CD14-positive monocyte (primary cell): ENCODE results near the gene TRIM37. TPM values are rescaled to one million over a fixed set of nuclear protein-coding genes. Genes with fewer than 3 reads are reported as not detected.

Experiments used
- DNase-seq, 3 donors: peaks; one replicate each; pipeline ENCODE4 v3.0.0-alpha.2; 2011 to 2022
- H2AFZ ChIP-seq: 2 replicates; pipeline ENCODE4 v1.6.0; 2012; ENCODE audit warnings: mild to moderate bottlenecking, low read depth, low read length, inconsistent platforms; ENCODE audit not compliant: insufficient read depth, poor library complexity, severe bottlenecking
- H3K27ac ChIP-seq, 2 donors: 1 replicate in 1 of 2; 2 replicates in 1 of 2; pipeline ENCODE4 v1.5.1; 2012 to 2013; ENCODE audit warnings: low read length in 2 of 2, control low read depth in 1 of 2, inconsistent platforms in 1 of 2, low read depth in 1 of 2, mild to moderate bottlenecking in 1 of 2
- H3K27me3 ChIP-seq, 2 donors: one replicate each; pipeline versions ENCODE4 v1.6.0 to v1.6.1; 2011 to 2013; ENCODE audit warnings: low read length in 2 of 2; ENCODE audit not compliant: control insufficient read depth in 2 of 2, insufficient read depth in 2 of 2
- H3K36me3 ChIP-seq, 2 donors: replicated peaks in 1 of 2; 1 replicate in 1 of 2; 2 replicates in 1 of 2; pipeline versions ENCODE4 v1.5.1 to v1.6.1; 2012 to 2013; ENCODE audit warnings: low read length in 2 of 2, control low read depth in 1 of 2, inconsistent platforms in 1 of 2, mild to moderate bottlenecking in 1 of 2; ENCODE audit not compliant: insufficient read depth in 2 of 2, control insufficient read depth in 1 of 2
- H3K4me1 ChIP-seq, 2 donors: 1 replicate in 1 of 2; 2 replicates in 1 of 2; pipeline versions ENCODE4 v1.5.1 to v1.6.1; 2012 to 2013; ENCODE audit warnings: low read length in 2 of 2, control low read depth in 1 of 2, inconsistent platforms in 1 of 2, mild to moderate bottlenecking in 1 of 2, moderate library complexity in 1 of 2; ENCODE audit not compliant: insufficient read depth in 2 of 2, control insufficient read depth in 1 of 2
- H3K4me2 ChIP-seq: replicated peaks from 2 replicates; pipeline ENCODE3; 2012; ENCODE audit warnings: low read length, moderate library complexity, mild to moderate bottlenecking; ENCODE audit not compliant: poor library complexity, severe bottlenecking; ENCODE audit errors: extremely low read depth
- H3K4me3 ChIP-seq, 3 experiments: fragments of 200-600 bp in 1 of 3; sonication (generic) in 1 of 3; replicated peaks in 1 of 3; 1 replicate in 2 of 3; 2 replicates in 1 of 3; pipeline ENCODE4 v1.5.1; 2011 to 2013; ENCODE audit warnings: low read length in 3 of 3, mild to moderate bottlenecking in 3 of 3, control low read depth in 2 of 3, low read depth in 2 of 3, inconsistent platforms in 1 of 3, moderate library complexity in 1 of 3
- H3K79me2 ChIP-seq: 2 replicates; pipeline ENCODE4 v1.6.0; 2012; ENCODE audit warnings: mild to moderate bottlenecking, control low read depth, inconsistent platforms, low read length, moderate library complexity; ENCODE audit not compliant: insufficient read depth
- H3K9ac ChIP-seq: 2 replicates; pipeline ENCODE4 v1.6.0; 2017; ENCODE audit warnings: low read length, mild to moderate bottlenecking; ENCODE audit not compliant: insufficient read depth, poor library complexity, severe bottlenecking
- H3K9me3 ChIP-seq, 2 donors: replicated peaks in 1 of 2; 1 replicate in 1 of 2; 2 replicates in 1 of 2; pipeline versions ENCODE4 v1.5.1 to v1.6.1; 2012 to 2013; ENCODE audit warnings: low read length in 2 of 2, control low read depth in 1 of 2; ENCODE audit not compliant: control insufficient read depth in 1 of 2, insufficient read depth in 1 of 2
- H4K20me1 ChIP-seq: 2 replicates; pipeline ENCODE4 v1.6.0; 2012; ENCODE audit warnings: mild to moderate bottlenecking, low read length, control low read depth, moderate library complexity; ENCODE audit not compliant: insufficient read depth
- H3K27ac Mint-ChIP-seq, 7 donors: one replicate each; pipeline ENCODE4 v1.8.0; 2020; ENCODE audit warnings: mild to moderate bottlenecking in 7 of 7, mixed read lengths in 7 of 7, moderate library complexity in 6 of 7, inconsistent platforms in 2 of 7
- H3K27me3 Mint-ChIP-seq, 3 donors: one replicate each; pipeline ENCODE4 v1.8.0; 2021 to 2022; ENCODE audit warnings: low read depth in 3 of 3, mild to moderate bottlenecking in 3 of 3, mixed read lengths in 3 of 3, moderate library complexity in 3 of 3, inconsistent platforms in 1 of 3
- H3K36me3 Mint-ChIP-seq, 2 donors: one replicate each; pipeline ENCODE4 v1.8.0; 2020; ENCODE audit warnings: mixed read lengths in 2 of 2, inconsistent platforms in 1 of 2, mild to moderate bottlenecking in 1 of 2
- H3K4me1 Mint-ChIP-seq: one replicate; pipeline ENCODE4 v1.8.0; 2020; ENCODE audit warnings: mild to moderate bottlenecking, mixed read lengths
- H3K4me3 Mint-ChIP-seq, 2 donors: one replicate each; pipeline ENCODE4 v1.8.0; 2020; ENCODE audit warnings: mild to moderate bottlenecking in 2 of 2, mixed read lengths in 2 of 2, moderate library complexity in 1 of 2
- H3K9me3 Mint-ChIP-seq, 7 donors: one replicate each; pipeline ENCODE4 v1.8.0; 2020 to 2022; ENCODE audit warnings: mixed read lengths in 7 of 7, mild to moderate bottlenecking in 6 of 7, moderate library complexity in 6 of 7, inconsistent platforms in 2 of 7
- CTCF ChIP-seq: fragments of 200-600 bp; IDR thresholded peaks from one replicate; pipeline ENCODE4 v1.8.0; 2022; ENCODE audit warnings: antibody characterized with exemption, mild to moderate bottlenecking
- WGBS: methylation state at CpG from one replicate; pipeline ENCODE4 v1.1.5; 2013; ENCODE audit warnings: missing lambda C conversion rate; ENCODE audit not compliant: insufficient coverage; 5-methylcytosine and 5-hydroxymethylcytosine counted together
- intact Hi-C, 2 donors: fragments of 100-400 bp; cut with micrococcal nuclease; formaldehyde crosslinking; loops; one replicate each; pipeline versions ENCODE4 v1.15.0 to v1.15.1; 2023
- polyA plus RNA-seq, 3 donors: library from polyadenylated mRNA; depleted of rRNA in 1 of 3; unstranded in 2 of 3; stranded (reverse) in 1 of 3; fragments of 300-500 nt in 2 of 3; fragments of >200 nt in 1 of 3; fragmentation: Illumina TruSeq in 2 of 3; gene quantifications; 1 replicate in 2 of 3; 2 replicates in 1 of 3; pipeline ENCODE4 v1.2.3, GENCODE V29; 2012 to 2021

Gene TRIM37
- polyA plus RNA-seq, 3 donors = 2.7 to 6.1 (median 5.3) TPM

- H3K36me3 Mint-ChIP-seq = peaks cover 19 to 43% of the 10 kb centered on the region in 2 donors
- H3K9me3 ChIP-seq = no peaks in the 10 kb centered on the region
- H3K4me1 ChIP-seq = no peaks in the 10 kb centered on the region
- no peak overlapping the region for H2AFZ ChIP-seq
- peaks cover 4% of the 10 kb centered on the region for H3K79me2 ChIP-seq
- H3K4me1 Mint-ChIP-seq = no peaks in the 10 kb centered on the region
- H3K4me3 ChIP-seq = no peak overlapping the region
- no peak overlapping the region for H3K9ac ChIP-seq
- TF ChIP-seq CTCF = no peak
- H3K27me3 ChIP-seq = no peaks in the 10 kb centered on the region
- no peaks in the 10 kb centered on the region for H4K20me1 ChIP-seq
- DNase-seq = no peak
- H3K4me3 Mint-ChIP-seq = no peak overlapping the region
- intact Hi-C loops = no loop called here
- H3K27ac ChIP-seq = no peak overlapping the region
- peak overlapping the region in 1 of 7 donors; percentile 63 for H3K27ac Mint-ChIP-seq
- H3K9me3 Mint-ChIP-seq = peaks cover 0 to 3% (median 0%) of the 10 kb centered on the region in 7 donors
- H3K27me3 Mint-ChIP-seq = peaks cover 0 to 2% (median 0%) of the 10 kb centered on the region in 3 donors
- H3K4me2 ChIP-seq = no peak overlapping the region
- WGBS = 100% methylated on average over 4 of the region's 9 CpGs
- peaks cover 13 to 56% of the 10 kb centered on the region in 2 donors for H3K36me3 ChIP-seq
Observed at GRCh38 chr17:59121901-59122480, 15.3 kb upstream of the TRIM37 start.

DNA sequence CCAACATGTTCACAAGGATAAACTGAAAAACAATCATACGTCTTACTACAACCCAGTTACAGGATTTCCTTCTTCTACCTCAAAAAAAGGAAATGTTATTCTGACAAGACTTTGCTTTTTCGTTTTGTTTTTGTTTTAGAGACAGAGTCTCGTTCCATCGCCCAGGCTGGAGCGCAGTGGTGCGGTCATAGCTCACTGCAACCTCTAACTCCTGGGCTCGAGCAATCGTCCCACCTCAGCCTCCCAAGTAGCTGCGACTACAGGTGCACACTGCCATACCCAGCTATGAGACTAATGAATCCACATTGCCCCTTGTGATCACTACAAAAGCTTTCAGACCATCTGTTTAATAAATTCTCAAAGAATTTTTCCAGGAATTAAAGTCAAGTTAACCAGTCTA is 8.8 kb upstream of the TRIM37 start:
- no peak for DNase-seq
- no peaks in the 10 kb centered on the region for H3K27me3 ChIP-seq
- peak overlapping the region in 1 of 7 donors; percentile 32 for H3K27ac Mint-ChIP-seq
- intact Hi-C loops = no loop called here
- H3K9me3 Mint-ChIP-seq = no peaks in the 10 kb centered on the region
- no peaks in the 10 kb centered on the region for H3K4me1 Mint-ChIP-seq
- H2AFZ ChIP-seq = no peak overlapping the region
- H3K79me2 ChIP-seq = no peaks in the 10 kb centered on the region
- H3K4me3 ChIP-seq = no peak overlapping the region
- H4K20me1 ChIP-seq = no peaks in the 10 kb centered on the region
- H3K27ac ChIP-seq = no peak overlapping the region
- H3K4me3 Mint-ChIP-seq = no peak overlapping the region
- no peaks in the 10 kb centered on the region for H3K9me3 ChIP-seq
- TF ChIP-seq CTCF = no peak
- H3K36me3 Mint-ChIP-seq = peaks cover 20 to 43% of the 10 kb centered on the region in 2 donors
- H3K36me3 ChIP-seq = peaks cover 22 to 52% of the 10 kb centered on the region in 2 donors
- H3K4me2 ChIP-seq = no peak overlapping the region
- H3K4me1 ChIP-seq = no peaks in the 10 kb centered on the region
- 89% methylated on average over 4 of the region's 9 CpGs for WGBS
- H3K9ac ChIP-seq = no peak overlapping the region
- H3K27me3 Mint-ChIP-seq = no peaks in the 10 kb centered on the region
